ENCODE measurements around the gene CHCHD3.

CHCHD3 gene

DNA sequence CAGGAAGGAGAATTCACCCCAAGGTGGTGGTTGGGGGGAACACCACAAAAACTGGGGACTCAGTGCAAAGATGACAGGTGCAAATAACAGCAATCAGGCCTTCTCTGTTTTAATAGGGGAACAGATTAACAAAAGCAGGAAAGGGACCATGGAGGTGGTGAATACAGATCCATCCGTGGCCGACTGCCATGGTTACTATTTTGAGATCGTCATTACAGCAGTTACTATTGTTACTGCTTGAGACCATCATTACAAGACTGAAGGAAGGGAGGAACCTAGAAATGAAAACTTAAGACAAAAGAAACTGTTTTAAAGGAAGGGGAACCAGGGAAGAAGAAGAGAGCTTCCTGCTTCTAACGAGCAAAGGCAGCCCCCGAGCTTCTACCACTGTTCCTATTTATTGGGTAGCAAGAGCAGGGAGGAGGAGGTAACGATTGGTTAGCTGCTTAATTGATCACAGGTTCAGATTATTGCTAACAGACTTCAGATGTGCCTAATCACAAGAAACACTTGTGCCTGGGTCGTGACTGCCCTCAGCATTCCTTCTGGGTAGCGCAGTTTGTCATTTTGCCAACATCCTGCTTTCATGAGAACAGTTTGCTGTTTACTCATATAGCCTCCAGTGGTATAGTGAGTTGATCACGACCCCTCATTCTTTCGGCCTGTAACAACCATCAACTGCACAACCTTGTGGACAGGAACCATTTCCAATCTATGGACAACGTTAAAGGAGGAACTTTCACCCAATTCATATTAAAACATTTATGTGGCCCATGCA is 216.3 kb downstream of the CHCHD3 start:
- no peak for DNase-seq (ENCODE audit: low read depth, low spot score)

GRCh38 chr7:132861940-132862554 is 219.8 kb downstream of the CHCHD3 start:
- DNase-seq (ENCODE audit: low read depth, low spot score): no peak

GRCh38 chr7:132861424-132861823 is 220.5 kb downstream of the CHCHD3 start:
- no peak for DNase-seq (ENCODE audit: low read depth, low spot score)

GRCh38 chr7:132859199-132859598 is 222.7 kb downstream of the CHCHD3 start:
- DNase-seq (ENCODE audit: low read depth, low spot score): no peak

DNA sequence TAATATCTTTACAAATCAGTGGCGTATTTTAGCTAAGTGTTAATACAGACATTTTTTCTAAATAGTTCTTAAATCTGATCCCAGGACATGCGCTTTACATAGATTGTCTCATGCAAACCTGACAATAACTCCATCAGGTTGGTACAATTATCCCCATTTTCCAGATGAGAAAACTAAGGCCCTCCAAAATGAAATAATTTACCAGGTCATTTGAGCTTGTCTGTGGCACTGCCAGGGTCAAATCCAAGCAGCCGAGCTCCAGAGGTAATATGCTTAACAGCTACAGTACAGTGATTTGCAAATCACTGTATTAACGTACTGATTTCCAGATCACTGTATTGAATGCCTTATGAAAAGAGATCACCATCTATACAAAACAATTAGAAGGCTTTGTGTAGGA is 223.1 kb downstream of the CHCHD3 start:
- no peak for DNase-seq (ENCODE audit: low read depth, low spot score)

DNA sequence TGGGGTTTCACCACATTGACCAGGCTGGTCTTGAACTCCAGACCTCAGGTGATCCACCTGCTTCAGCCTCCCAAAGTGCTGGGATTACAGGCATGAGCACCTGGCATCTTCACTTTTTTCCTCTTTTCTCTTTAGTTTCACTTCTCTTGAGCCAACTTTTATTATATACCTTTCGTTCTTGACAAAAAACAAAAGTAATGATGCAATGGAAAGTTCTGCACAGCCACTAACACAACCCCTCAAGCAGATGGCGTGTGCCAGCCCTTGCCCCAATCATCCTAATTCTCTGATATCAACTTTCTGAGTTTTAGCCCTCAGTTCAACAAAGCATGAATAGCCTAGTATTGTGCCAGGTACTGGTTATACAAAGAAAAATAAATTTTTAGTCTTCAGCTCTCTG is 223.6 kb downstream of the CHCHD3 start:
- DNase-seq (ENCODE audit: low read depth, low spot score): no peak

GRCh38 chr7:132857703-132858102 is 224.2 kb downstream of the CHCHD3 start:
- DNase-seq (ENCODE audit: low read depth, low spot score): no peak

DNA sequence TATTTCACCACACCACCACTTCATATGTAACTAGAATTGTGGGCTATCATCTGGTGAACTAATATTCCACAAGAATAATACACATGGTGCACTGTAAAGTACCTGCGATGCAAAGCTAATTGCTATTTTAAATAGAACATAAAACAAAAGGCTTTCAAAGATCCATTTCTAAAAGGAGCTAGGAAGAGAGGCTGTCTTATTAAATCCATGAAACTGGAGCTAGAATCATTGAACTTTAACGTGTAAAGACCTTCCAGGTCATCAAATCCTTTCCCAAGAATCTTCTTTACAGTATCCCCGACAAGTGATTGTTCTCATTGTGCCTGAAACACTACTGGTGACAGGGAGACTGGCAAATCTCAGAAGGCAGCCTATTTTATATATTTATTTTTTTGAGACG is 224.9 kb downstream of the CHCHD3 start:
- no peak for DNase-seq (ENCODE audit: low read depth, low spot score)

GRCh38 chr7:132856416-132856815 is 225.5 kb downstream of the CHCHD3 start:
- DNase-seq (ENCODE audit: low read depth, low spot score): no peak

DNA sequence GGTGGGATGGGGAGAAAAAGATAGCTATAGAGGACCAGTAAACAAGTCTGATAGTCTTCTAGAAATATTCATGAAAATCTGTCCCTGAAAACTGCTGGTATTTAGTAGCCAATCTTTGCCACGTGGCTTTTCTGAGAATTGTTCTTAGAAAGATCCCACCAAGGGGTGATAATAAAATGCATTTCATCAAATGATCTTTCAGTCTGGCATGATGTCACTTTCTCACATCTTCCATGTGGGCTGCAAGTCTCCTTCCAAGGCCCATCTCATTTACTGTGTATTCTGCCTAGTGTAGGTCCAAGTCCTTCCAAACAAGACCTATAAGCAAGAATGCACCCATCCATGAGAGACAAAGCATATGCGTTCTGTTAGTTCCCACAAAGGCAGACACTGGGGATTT is 226.0 kb downstream of the CHCHD3 start:
- no peak for DNase-seq (ENCODE audit: low read depth, low spot score)

GRCh38 chr7:132854238-132854637 is 227.7 kb downstream of the CHCHD3 start:
- no peak for DNase-seq (ENCODE audit: low read depth, low spot score)

- no peak for DNase-seq (ENCODE audit: low read depth, low spot score)
Observed at GRCh38 chr7:132847376-132847775, 234.5 kb downstream of the CHCHD3 start.

GRCh38 chr7:132846086-132846485 is 235.8 kb downstream of the CHCHD3 start:
- DNase-seq (ENCODE audit: low read depth, low spot score): no peak

- no peak for DNase-seq (ENCODE audit: low read depth, low spot score)
Observed at GRCh38 chr7:132842478-132842877, 239.4 kb downstream of the CHCHD3 start.

DNA sequence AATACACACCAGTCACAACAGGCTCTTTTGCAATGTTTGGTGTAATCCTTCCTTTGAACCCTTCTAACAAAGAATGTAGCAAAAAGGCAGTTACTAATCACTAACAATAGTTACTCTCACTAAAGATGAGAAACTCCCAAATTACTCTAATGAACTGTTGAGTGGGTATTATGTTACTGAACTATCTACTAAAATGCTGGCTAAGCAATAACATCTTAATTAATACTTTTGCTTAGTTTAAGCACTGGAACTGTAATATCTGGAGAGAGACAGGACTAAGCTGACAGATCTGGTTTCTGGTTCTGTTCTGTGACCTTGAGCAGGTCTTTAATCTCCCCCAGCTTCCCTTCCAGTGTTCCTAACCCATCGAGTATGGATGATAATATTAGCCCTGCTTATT is 241.7 kb downstream of the CHCHD3 start:
- DNase-seq (ENCODE audit: low read depth, low spot score): no peak

- DNase-seq (ENCODE audit: low read depth, low spot score): no peak
Observed at GRCh38 chr7:132838313-132838712, 243.6 kb downstream of the CHCHD3 start.

- no peak for DNase-seq (ENCODE audit: low read depth, low spot score)
Observed at GRCh38 chr7:132837529-132837928, 244.4 kb downstream of the CHCHD3 start.

- no peak for DNase-seq (ENCODE audit: low read depth, low spot score)
Observed at GRCh38 chr7:132836746-132837145, 245.1 kb downstream of the CHCHD3 start.

DNA sequence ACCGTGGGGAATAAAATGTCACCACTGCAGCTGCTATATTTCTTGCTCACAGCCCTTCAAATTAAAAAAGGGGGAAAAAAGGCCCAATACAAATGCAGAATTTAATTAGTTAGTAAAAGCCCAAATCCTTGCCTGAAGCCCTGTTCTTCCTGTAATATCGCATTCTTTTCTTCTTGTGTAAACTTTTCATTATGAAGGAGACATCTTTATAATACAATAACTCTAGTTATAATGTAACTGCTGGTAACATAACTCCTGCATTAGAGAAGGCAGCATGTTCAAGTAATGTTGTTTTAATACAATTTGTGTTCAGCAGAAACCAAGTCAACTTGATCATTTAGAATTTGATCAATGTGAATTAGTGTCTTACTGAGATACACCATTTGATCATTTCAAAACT is 250.9 kb downstream of the CHCHD3 start:
- DNase-seq (ENCODE audit: low read depth, low spot score): no peak

DNA sequence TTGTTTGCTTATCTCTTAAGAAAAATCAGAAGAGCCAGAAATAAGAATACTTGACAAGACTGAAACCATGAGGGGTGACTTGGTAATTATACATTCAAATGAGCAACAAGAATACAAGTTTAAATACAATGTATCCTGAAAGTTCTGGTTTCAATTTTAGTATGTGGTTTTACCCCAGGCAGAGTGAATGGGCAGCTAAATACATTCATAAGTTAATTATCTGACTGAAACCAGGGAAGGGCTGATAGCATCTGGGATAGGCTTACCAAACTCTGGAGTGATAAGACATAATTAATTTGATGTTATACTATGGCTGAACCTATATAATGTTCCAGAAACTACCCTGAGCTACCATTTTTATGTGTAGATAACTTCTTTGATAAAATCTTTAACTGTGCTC is 253.4 kb downstream of the CHCHD3 start:
- no peak for DNase-seq (ENCODE audit: low read depth, low spot score)

DNA sequence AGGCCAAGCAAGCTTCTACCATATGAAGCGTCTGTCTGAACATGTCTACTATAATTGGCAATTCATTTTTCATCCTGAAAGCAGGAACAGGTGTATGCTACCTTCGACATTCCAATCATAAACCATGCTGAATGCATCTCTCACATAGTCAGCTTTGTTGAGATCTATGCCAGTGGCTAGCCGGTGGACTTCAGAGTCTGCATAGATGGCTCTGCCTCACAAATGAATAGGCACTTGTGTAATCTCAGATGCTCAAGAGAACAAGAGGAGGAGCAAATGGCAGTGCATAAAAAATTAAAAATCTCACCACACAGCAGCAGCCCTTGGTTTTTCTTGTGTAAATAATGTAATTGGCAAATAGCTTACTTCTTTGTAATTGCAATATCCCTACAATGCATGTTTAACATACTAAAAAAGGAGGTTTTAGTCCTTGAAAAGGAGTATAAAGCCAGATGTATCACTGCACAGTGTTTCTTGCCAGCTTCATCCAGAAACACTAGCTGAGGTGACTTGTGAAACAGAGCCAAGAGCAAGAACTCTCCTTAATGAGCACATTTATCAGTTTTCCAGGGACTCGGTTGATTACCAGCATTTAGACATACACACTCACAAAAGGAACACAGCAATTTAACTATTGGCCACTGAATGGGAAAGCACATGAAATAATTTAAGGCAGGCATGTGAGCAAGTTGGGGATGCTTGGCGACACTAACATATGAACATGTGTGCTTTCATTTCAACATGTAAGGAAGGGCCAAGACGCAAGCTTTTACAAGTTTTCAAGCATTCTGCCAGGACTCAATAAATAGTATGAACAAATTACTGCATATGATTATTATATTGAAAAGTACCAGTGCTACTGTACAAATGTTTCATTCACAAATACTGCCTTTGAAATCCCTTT is 255.7 kb downstream of the CHCHD3 start:
- DNase-seq (ENCODE audit: low read depth, low spot score): no peak

DNA sequence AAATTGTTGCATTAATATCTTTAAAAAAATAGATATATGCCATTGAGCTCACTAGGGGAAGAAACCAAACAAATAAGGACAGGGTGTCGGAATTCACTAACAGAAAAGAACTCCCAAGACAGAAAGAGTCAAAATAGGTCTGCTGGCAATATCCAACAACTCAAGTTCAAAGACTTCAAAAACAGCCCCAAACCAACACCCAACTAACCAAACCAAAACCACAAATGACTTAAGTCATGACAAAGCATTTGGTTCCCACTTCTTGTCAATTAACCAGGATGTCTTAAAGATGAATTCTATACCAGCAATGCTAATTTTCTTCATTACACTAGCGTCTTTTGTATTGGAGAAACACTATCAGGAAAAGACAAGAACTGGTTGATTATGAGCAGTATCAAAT is 256.7 kb downstream of the CHCHD3 start:
- DNase-seq (ENCODE audit: low read depth, low spot score): no peak

Data from iPS DF 19.7 (cell line).